Transverse colon (tissue), 4 donors: Measurements from ENCODE around the gene C2CD4C.

Experiments used
- EP300 ChIP-seq: sonication (generic); formaldehyde crosslinking; IDR thresholded peaks from one replicate; pipeline ENCODE4 v1.6.1; 2017; ENCODE audit warnings: antibody characterized with exemption, low read depth
- POLR2AphosphoS5 ChIP-seq, 3 donors: sonication (generic); formaldehyde crosslinking; IDR thresholded peaks; one replicate each; pipeline ENCODE4 v1.6.1; 2016; ENCODE audit warnings: antibody characterized with exemption in 3 of 3
- TF ChIP-seq, protein P1 (sequence below), 5 experiments: fragments of 200-600 bp in 3 of 5; fragments of 450-650 bp in 2 of 5; sonication (generic) in 3 of 5; IDR thresholded peaks; 1 replicate in 2 of 5; 2 replicates in 3 of 5; pipeline ENCODE4 v1.5.1; 2016 to 2017; ENCODE audit warnings: antibody characterized with exemption in 5 of 5, inconsistent platforms in 3 of 5, mild to moderate bottlenecking in 2 of 5, moderate library complexity in 1 of 5

DNA sequence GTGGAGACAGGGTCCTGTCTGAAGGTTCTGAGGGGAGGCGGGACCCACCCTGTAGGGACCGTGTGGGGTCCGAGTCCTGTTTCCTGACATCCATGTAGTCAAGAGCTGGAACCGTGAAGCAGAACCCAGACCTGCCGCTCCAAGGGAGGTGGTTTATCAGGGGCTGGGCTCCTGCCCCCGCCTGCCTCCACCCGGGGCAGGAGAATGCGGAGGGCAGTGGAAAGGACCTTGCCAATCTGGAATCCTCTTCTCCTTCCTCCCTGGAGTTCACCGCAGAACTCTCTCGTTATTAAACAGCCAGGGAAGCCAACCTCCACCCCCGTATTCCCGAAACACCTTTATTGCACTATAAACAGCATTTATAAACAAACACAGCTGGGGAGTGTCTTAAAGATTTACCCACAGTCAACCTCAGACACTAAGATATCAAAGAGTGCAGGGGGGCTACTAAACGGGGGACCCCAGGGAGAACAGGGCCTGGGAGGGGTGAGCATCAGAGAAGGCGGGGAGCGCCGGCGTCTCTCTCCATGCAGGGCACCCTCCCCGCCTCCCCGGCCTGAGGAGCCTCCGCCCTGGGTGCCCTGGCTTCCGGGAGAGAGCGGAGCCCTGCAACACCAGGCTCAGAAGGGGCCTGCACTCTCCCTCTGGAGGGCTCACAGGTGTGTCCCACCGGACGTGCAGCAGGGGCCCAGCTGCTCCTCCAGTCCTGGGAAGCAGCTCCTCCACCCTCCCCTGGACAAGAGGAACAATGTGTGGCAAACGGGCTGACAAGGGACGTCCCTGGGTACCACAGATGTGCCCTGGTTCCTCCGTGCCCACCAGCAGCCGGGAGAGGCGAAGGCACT, 3.6 kb downstream of the C2CD4C start:
- no peak for TF ChIP-seq EP300
- TF ChIP-seq, protein P1, sequence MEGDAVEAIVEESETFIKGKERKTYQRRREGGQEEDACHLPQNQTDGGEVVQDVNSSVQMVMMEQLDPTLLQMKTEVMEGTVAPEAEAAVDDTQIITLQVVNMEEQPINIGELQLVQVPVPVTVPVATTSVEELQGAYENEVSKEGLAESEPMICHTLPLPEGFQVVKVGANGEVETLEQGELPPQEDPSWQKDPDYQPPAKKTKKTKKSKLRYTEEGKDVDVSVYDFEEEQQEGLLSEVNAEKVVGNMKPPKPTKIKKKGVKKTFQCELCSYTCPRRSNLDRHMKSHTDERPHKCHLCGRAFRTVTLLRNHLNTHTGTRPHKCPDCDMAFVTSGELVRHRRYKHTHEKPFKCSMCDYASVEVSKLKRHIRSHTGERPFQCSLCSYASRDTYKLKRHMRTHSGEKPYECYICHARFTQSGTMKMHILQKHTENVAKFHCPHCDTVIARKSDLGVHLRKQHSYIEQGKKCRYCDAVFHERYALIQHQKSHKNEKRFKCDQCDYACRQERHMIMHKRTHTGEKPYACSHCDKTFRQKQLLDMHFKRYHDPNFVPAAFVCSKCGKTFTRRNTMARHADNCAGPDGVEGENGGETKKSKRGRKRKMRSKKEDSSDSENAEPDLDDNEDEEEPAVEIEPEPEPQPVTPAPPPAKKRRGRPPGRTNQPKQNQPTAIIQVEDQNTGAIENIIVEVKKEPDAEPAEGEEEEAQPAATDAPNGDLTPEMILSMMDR (IDR thresholded peaks at IDR 0.05): no peak
- no peak for TF ChIP-seq POLR2AphosphoS5 (IDR thresholded peaks at IDR 0.05)
